Esophagus muscularis mucosa (tissue), 4 donors: ENCODE data around the gene TRIP13.

Experiments used
- CTCF ChIP-seq, 3 experiments: fragments of 200-600 bp in 2 of 3; fragments of 450-650 bp in 1 of 3; sonication (generic) in 2 of 3; IDR thresholded peaks; one replicate each; pipeline ENCODE4 v1.5.1; 2017 to 2019; ENCODE audit warnings: antibody characterized with exemption in 3 of 3, mild to moderate bottlenecking in 2 of 3, moderate library complexity in 1 of 3
- EP300 ChIP-seq: sonication (generic); formaldehyde crosslinking; IDR thresholded peaks from one replicate; pipeline ENCODE4 v1.6.1; 2017; ENCODE audit warnings: antibody characterized with exemption
- POLR2A ChIP-seq: fragments of 450-650 bp; IDR thresholded peaks from one replicate; pipeline ENCODE4 v1.6.1; 2017; ENCODE audit warnings: antibody characterized with exemption, moderate library complexity, mild to moderate bottlenecking, low read depth

GRCh38 chr5:946720-947625, 54.3 kb downstream of the TRIP13 start:
- TF ChIP-seq POLR2A (no peak), CTCF (IDR thresholded peaks at IDR 0.05) (no peak), EP300 (no peak)
